GM19463 (cell line): ENCODE measurements around the gene BCAR1.
"Not testable (repeated sequence)": the region's sequence is repeated elsewhere in the genome, so short reads cannot be mapped to it uniquely, and the experiment has no call there.

Experiments
- ATAC-seq: cut with Tn5 transposase; IDR thresholded peaks from one replicate; pipeline ENCODE4 v1.9.1; 2021; ENCODE audit warnings: mild to moderate bottlenecking, moderate library complexity; ENCODE audit not compliant: unreplicated experiment

BCAR1 gene

DNA sequence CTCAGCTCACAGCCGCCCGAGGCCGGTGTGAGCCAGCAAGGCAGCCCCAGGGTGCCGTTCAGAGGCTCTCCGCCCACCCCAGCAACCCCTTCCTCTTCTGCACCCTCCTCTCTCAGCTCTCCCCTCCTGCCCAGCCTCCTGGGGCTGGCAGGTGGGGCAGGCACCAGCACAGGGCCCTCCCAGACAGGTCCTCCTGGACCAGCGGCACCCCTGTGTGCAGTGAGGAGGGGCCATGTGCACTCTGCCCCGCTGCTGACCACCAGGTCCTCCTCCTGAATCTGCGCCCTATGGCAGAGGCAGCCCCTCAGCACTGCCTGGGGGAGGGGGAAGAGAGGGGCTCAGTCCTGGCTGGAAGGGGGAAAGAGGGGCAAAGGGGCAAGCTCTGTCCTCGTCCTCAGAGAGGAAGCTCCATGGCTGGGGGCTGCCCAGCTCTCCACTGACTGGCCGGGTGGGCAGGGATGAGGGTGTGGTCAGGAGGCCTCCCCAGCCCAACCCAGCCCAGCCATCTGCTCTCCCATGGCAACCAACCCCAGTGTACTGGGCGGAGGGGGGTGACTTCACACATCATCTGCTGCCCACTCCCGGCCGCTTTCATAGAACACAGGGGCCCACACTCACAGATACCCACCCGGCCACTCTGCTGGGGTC lies 5.4 kb upstream of the BCAR1 start:
- ATAC-seq = no peak

DNA sequence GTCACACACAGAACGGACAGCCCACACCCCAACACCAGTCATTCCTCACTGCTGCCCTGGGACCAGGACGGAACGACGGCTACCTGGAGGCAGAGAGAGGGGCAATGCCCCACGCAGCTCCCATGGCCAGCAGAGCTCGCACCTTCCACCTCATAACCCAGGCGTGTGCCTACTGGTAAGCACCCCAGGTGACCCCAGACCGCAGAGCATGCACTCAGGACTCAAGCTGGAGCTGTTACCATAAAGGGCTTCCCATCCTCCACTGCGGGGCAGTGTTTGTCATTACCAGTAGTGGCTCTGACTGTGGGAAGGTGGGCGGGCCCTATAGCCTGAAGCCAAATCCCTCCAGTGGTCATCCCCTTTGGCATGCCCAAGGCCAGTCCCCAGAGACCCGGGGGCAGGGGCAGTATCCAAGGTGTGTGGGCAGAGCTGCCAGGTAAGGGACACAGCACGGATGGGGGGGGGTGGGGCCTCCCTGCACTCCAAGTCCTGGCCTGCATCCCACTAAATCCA lies 4.7 kb upstream of the BCAR1 start:
- no peak for ATAC-seq

DNA sequence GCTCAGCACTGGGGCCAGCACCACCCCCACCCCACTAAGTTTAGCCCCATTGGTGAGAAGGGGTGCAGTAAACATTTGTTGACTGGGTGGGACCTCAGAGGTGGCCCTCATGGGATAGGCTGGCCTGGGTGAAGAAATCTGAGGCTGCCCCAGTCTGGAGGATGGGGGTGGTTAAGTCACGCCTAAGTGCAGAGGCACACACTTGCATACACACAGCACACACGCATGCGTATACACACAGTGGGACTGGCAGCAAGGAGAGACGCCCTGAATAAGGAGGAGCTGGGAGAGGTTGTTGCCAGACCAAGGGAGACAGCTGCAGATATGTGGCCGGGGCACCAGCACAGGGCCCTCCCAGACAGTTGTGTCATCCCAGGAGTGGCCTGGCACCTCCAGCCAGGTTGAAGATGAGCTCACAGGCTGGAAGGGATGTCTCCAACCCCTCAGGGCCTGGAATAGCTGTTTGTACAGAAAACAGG lies 3.0 kb upstream of the BCAR1 start:
- ATAC-seq = no peak

DNA sequence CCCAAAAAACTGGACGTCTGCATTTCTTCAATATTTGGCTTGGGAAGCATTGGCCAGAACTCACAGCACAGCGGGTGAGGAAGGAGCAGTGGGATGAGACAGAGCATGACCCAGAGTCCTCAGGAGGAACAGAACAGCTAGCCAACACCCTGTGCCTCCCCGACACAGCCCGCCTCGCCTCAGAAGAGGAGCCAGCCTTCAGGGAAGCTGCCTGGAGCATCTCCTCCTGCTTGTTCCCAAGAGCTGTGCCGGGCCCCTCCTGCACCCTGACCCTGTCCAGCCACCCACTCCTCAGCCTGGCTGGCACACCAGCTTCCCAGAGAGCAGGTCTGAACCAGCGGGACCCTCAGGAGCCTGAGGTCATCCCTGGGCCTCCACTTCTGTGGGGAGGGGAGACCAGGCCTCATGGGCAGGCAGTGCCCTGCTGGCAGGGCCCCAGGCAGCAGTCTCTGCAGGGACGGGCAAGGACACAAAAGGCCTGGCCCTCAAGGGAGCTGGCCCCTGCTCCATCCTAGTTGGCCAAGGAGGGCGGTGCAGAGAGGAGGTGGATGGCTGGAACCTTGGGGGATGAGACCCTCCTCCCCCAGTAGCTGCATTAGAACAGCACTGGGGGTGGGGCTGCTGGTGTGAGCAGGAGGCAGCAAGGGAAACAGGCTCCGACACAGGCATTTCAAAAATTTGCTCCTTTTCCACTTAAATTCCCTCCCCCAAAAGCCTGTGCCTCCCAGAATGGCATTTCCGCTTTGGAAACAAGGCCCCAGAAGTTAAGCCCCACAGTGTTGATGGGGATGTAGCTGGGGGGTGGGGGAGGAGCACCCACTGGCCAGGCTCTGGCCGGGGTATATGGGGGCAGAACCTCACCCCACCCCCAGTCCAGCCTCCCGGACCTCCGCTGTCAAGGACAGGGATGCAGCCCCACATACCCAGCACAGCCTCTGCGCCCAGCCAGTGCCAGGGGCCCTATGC lies 1.8 kb upstream of the BCAR1 start:
- ATAC-seq = no peak

DNA sequence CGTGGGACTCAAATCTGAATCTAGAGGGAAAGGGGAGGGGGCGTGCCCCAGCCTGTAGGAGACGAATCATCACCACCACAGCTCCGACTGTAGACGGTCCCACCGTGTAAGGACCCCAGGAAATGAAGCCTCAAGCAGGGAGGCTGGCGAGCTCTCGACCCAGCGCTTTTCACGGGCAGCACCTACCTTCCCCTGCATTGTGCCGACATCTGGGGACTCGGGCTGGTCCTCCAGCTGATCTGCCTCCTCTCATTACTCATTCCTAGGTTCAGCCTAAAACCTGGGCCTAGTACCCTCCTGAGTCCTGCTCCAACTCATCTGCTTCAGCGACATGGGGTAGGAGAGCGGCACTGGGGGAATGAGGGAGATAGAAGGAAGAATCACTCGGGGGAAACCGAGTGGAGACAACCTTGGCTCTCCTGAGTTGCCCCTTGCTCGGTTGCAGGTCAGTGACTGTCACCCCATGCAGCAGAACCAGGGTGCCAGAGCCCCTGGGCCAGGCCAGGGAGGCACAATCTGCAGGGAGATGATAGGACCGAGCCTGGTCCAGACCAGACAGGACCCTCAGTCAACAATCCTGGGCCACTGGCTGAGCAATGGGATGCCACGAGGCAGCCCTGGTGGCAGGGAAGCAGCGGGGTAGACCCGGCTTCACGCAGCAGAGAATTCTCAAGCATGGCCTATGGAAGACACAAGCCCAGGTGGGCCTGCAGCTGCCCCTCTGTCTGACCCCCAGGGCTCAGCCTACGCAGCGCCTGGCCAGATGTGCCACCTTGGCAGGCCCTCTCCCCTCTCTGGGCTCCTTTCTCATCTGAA lies 833 bp upstream of the BCAR1 start:
- no peak for ATAC-seq

DNA sequence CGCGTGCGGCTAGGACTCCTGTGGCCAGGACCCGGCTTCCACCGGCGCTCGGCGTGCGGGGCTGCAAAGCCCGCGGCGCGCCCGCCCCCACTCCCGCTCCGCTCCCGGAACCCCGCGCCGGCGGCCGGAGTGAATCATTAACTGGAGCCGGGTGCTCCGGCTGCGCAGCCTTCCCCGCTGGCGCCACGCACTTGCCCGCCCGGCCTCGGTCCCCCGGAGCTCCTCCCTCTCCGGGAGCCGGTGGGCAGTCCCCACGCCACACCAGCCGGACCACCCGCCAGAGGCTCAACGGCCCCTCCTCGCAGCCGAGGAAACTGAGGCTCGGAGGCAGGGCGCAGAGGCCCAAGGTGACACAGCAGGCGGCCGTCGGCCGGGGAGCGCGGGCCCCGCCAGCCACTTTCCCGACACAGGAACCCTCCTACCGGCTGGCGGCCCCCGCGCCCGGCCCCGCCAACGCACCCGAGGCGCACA lies 580 bp downstream of the BCAR1 start:
- ATAC-seq = peak; percentile 37

DNA sequence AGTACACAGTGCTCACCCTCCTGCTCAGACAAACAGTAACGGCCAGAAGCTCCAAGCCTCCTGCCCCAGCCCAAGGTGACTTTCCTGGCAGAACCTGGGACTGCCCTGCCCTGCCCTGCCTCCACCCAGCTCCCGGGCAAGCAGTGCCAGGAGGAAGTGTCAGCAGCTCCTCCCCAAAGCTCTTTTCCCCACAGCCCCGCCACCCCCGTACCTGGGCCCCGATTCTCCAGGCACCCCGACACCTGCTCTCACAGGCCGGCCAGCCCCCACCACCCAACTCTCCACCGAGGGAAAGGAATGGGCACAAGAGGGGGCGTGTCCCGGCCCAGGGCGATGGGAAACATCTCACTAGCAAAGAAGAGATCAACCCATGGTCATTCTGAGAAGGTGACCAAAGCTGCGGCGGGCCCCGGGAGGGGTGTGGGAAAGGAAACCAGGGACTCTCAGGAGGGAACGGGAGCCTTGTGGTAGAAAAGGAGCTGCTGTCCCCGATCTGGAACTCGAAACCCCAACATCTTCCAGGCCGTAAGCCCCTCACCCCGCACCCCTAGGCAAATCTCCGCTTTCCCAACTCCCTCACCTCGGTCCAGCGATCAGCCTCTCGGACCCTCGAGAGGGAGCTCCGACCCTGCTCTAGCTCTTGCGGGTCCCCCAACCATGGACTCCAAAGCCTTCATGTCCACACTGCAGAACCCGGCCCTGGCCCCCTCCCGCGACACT lies 1.2 kb downstream of the BCAR1 start:
- ATAC-seq = no peak

DNA sequence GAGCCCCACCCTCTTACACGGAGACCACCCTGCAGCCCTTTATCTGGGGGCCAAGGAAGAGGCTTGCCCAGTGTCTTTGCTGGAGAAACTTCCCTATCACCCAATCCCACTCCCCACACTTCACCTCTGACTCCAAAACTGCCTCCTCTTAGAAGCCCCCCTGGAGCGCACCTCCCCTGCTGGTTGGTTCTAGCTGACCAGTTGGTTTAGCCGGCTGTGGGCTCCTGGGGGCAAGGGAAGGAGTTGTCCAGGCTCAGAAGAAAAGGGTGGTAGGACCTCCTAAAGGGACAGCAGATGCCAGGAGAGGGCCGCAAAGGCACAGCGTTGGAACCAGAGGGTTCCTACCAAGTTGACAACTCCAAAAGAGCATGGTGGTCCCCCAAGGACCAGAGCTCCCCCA lies 2.0 kb downstream of the BCAR1 start:
- ATAC-seq = no peak

DNA sequence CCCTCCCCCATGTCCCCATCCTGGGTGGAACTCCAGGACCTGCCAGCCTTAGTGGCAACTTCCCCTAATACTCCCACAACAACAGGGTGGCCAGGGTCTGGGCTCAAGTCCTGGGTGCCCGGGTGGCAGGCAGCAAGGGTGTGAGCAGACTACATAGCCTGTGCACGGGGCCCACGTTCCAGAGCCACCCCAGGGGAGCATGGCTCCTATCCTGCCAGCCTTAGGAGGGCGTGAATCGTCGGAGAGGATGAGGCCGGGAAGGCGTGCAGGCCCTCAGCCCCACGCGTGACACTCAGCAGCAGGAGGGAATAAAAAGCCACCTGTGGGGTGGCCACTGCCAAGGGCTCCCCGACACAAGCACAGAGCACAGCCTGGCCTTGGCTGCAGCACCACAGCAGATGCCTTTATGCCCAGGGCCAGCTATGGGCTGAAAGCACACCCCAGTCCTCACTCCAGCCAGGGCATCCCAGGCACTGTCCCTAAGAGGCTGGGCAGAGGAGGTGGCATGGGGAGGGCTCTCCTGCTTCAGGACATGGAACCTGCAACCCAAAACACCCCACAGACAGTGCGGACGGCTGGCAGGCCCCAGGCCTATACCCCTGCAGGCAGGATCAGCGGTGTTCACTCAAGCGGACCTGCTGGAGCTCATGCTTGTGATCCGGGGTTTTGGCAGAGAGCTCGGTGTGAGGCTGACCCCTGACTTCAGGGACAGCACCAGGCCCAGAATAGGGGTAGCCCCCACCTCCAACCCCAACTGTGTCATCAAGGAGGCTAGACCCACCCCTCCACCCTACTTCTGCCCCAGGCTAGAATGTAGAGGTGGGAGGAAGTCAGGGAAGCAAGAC lies 2.7 kb downstream of the BCAR1 start:
- no peak for ATAC-seq

DNA sequence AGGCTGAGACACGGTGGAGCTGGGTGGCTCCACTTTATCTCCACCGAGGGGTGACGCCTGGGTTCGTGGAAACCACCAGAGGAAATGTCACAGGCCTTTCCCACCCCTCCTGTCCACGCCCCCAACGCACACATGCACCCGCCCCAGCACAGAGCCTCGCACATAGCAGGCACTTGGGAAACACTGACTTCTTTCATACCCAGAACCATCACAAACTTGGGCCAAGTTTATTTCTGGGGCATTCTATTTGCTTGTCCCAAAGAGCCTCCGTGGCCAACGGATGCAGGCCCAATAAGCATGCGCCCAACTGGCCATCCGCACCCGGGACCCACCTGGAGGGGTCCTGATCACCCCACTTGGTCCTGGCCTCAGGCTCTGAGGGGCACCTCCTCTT lies 3.3 kb downstream of the BCAR1 start:
- no peak for ATAC-seq

DNA sequence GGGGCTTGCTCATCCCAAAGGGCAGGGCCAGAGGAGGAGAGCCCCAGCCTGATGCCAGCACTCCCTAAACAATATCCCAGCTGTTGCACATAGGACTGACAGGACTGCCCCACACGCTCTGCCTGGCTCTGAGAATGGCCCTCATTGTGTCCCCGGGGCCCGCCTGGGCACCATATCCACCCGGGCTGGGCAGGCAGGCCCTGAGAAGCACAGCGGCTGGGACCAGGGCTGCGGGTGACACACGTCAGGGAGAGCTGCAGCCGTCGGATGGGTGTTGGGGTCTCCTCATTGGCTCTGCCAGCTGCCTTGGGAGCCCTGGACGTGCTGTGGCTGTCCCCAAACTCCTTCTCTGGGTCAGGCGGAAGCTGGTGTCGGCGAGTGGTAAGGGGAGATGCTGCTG lies 4.2 kb downstream of the BCAR1 start:
- ATAC-seq = no peak

DNA sequence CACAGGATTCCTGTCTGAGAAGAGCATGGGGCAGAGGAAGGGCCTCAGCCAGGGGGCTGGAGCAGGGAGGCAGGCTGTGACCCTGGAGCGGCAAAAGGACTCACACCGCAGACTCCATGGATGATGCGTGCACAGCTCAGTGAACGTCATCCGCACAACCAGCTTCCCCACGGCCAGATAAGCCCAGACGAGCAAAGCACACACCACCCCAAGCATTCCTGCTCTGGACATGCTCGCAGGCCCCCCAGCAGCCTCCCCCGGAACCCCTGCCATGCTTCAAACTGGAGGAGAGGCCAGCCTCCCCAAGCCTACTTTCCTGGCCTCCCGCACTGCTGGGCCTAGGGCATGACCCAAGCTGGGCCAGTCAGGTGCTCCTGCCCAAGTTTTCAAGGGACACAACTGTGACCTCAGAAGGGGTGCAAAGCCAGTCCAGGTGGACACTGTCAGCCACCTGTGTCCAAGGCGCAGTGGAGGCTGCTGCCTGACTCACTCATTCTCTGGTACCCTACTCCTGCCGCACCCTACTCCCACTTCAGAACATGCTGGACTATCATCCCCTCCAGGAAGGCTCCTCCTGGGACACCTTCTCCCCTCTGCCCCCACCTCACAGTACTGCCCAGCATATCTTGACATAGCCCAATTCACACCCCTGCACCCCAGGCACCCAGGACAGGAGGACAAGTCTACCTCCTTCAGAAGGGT lies 4.8 kb downstream of the BCAR1 start:
- ATAC-seq = no peak

DNA sequence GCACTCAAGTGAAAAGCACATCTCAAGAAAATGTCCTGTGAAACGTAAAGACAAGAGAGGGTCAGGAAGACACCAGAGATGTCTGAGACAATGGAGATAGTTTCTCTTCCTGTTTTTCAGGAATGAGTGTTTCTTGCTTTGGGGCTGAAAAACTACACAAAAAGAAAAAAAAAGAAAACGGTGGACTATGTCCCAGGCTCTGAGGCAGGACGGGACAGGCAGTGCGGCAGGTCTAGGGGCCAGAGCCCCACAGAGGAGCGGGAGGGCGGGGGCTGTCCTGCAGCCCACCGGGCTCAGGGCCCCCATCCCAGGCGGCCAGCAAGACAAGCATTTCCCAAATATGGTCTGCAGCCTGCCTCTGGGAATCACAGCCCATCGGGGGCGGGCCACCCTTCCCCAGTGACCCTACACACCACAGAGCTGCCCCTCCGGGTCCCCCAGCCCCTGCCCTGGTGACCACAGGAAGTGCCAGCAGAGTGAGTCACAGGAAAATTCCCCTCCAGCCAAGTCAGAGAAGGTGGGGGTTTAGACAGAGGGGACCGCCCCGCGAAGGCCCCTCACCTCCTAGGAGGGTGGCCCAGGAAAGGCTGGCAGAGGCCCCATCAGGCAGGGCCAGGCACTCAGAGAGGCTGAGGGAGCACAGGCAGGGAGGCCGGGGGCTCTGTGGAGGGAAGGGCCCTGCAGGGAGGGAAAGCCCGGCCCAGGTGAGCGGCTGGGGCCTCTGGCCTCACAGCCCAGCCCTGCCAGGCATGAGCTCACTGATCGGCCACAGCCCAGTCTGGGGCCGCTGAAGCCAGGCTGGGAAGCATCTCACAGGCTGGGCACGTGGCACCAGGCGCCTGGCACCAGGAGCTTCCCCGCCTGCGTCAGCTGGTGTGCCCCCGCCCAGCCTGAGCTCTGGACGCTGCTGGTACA lies 6.3 kb downstream of the BCAR1 start:
- peak; percentile 69 for ATAC-seq

DNA sequence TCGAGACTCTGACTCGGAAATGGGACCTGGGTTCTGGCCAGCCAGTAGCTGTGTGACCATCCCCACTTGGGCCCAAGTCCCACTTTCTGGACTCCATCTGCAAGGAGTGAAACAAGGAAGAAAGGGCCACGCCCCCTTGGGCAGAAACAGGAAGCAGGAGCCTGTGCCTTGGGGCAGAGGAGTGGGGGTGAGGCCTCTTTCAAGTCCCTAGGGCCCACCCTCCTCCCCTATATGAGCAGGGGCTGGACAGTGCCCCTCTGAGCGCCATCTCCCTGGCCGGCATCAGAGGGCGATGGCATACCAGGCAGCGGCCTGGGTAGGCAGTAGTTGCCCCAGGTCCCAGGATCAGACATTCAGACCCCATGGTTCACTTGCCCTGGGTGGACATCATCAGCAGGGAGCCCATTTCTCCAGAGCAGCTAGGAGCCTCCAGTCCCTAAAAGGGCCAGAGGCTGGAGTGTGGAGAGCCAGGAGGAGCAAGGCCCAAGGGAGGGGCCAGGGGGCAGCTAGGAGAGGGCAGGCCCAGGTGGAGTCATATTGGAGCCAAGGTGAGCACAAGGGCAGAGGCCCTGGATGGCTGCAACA lies 7.1 kb downstream of the BCAR1 start:
- peak; percentile 5 for ATAC-seq

DNA sequence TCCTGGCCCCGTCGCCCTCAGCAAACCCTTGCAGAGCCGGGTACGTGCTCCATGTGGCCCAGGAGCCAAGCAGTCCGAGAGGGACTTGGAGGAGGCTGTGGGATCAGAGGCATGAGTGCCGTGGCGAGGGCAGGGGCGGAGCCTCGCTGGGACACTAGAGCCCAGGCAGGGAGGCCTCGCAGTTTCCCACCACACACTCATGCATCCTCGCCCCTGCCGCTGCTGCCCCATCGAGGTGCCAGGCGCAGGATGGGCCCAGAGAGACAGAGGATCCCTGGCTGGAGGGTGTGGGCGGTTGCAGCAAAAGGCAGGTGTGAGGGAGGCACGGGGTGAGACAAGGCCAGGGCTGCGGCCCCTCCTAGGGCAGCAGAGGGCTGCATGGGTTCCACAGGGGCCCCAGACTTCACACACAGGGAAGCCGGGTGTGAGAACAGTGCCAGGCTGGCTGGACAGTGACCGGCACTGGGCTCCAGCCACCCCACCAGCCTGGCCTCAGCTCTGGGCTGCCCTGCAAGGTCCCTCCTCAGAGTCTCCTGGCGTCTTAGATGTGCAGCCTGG lies 7.7 kb downstream of the BCAR1 start:
- ATAC-seq = no peak

DNA sequence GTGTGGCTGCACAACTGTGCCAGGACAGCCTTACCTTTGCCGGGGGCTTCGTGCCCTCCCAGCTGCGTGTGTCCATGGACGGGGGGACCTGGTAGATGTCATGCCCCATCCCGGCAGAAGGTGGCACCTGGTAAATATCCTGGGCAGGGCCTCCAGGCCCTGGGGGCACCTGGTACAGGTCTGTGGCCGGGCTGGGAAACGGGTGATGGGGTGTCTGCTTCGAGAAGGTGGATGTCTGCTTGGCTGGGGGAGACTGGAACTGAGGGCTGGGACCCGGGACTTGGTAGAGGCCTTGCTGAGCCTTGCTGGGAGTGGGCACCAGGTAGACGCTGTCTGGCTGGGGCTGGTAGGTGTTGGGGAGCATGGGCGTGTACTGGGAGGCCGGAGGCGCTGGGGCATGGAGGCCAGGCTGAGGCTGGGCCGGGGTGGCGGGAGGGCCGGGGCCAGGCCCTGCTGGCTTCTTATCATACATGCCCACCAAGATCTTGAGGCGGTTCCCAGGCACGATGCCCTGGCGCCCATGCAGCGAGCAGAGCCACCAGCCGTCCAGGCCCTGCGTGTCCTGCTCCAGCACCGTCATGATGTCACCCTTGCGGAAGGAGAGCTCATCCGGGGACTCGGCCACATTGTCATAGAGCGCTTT lies 8.9 kb downstream of the BCAR1 start:
- ATAC-seq = not testable (repeated sequence)

DNA sequence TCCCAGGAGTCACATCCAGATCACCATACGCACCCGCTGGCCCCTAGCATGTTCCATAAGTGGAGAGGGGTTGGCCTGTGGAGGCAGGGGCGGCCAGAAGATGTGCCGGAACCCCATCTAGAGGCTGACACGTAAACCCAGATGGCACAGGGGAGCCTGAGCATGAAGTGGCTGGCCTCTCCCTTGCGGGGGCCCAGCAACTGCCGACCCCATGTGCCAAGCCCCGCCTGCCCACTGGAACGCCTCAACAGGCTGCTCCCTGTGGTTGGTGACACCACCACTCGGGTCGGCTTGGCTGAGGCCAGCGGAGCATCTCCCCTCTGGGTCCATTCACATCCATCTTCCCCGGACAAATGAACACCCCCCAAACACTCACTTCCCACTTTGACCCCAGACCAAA lies 9.5 kb downstream of the BCAR1 start:
- no peak for ATAC-seq
